KBM-7 (cell line): ENCODE results near the gene USP46.

Experiments
- DNase-seq: peaks from one replicate; pipeline ENCODE4 v3.0.0-alpha.2; 2015
- in situ Hi-C: fragments of 300-500 bp; cut with MboI; formaldehyde crosslinking; loops from 2 replicates; pipeline ENCODE4 v1.14.3; 2020; ENCODE audit warnings: low sequenced_read_pairs, low pct_unique_long_range_greater_than_20kb, mixed read lengths

USP46 gene, protein sequence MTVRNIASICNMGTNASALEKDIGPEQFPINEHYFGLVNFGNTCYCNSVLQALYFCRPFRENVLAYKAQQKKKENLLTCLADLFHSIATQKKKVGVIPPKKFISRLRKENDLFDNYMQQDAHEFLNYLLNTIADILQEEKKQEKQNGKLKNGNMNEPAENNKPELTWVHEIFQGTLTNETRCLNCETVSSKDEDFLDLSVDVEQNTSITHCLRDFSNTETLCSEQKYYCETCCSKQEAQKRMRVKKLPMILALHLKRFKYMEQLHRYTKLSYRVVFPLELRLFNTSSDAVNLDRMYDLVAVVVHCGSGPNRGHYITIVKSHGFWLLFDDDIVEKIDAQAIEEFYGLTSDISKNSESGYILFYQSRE

GRCh38 chr4:52659001-52659721, at the start of gene USP46:
Gene USP46 (minus strand): TSS chr4:52659301. CDS start chr4:52659150, 151 bp downstream.
- DNase-seq = peak; percentile 65
- in situ Hi-C loops = no loop called here

- no peak for DNase-seq
- in situ Hi-C loops = no loop called here
Measured at GRCh38 chr4:52704661-52705060, 45.6 kb upstream of the USP46 start.

GRCh38 chr4:52704133-52704532, 45.0 kb upstream of the USP46 start:
- no peak for DNase-seq
- in situ Hi-C loops = no loop called here

DNA sequence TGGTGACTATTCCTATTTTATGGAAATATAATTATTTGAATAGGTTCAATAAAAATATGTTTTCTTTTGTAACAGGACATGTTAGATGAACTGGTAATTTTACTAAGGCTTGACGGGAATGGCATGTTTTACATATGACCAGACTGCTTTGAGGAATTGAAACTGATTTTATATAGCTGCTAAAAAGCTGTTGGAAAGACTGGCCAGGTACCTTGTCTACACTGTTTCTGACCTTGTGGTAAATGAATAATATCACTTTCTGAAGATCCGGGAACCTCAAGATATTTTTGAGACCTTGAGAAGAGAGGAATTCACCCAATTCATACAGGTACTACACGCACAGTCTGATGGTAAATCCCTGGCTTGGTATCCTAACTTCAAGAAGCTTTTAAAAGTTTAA, 42.1 kb upstream of the USP46 start:
- no peak for DNase-seq
- in situ Hi-C loops = no loop called here

DNA sequence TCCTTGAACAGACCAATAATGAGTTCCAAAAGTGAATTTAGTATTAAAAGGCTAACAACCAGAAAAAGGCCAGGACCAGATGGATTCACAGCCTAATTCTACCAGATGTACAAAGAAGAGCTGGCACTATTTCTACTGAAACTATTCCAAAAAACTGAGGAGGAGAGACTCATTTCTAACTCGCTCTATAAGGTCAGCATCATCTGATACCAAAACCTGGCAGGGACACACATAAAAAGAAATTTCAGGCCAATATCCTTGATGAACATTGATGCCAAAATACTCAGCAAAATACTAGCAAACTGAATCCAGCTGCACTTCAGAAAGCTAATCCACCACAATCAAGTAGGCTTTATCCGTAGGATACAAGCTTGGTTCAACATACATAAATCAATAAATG, 35.8 kb upstream of the USP46 start:
- in situ Hi-C loops = no loop called here
- DNase-seq = no peak

GRCh38 chr4:52693492-52693891, 34.4 kb upstream of the USP46 start:
- in situ Hi-C loops = no loop called here
- DNase-seq = no peak

- in situ Hi-C loops = no loop called here
- no peak for DNase-seq
Measured at GRCh38 chr4:52689096-52689495, 30.0 kb upstream of the USP46 start.

GRCh38 chr4:52687696-52688095, 28.6 kb upstream of the USP46 start:
- DNase-seq = no peak
- in situ Hi-C loops = no loop called here

DNA sequence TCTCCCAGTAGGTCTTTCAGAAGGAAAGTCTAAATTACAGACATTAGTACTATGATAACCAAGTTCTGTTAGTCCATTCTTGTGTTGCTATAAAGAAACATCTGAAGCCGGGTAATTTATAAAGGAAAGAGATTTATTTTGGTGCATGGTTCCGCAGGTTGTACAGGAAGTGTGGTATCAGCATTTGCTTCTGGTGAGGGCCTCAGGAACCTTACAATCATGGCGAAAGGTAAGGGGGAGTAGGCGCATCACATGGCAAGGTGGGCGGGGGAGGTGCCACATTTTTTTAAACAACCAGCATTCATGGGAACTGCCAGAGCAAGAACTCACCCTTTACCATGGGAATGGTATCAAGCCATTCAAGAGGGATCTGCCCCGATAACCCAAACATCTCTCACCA, 26.2 kb upstream of the USP46 start:
- in situ Hi-C loops = no loop called here
- no peak for DNase-seq

DNA sequence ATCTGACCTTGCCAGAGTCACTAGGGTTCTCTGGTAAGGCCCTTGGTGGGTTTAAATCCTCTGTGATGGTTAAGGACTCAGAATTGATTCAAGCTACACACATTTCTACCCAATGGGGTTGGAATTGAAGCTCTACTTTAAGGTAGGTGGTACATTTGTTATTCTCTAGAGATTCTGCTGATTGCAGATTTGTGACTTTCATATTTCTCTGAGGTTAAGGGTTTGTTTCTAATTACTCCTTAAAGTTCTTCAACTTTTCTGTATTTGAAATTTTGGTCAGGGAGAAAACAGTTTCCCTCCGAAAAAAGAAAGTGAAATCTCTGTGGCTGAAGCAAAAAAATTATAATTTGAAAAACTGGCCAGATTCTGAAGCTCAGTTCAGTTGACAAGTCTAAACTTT, 25.8 kb upstream of the USP46 start:
- in situ Hi-C loops = no loop called here
- DNase-seq = no peak

GRCh38 chr4:52680381-52680780, 21.3 kb upstream of the USP46 start:
- in situ Hi-C loops = no loop called here

GRCh38 chr4:52676536-52676935, 17.4 kb upstream of the USP46 start:
- no peak for DNase-seq
- in situ Hi-C loops = no loop called here

More at GRCh38 chr4:52680381-52680780, 21.3 kb upstream of the USP46 start:
- DNase-seq = no peak

DNA sequence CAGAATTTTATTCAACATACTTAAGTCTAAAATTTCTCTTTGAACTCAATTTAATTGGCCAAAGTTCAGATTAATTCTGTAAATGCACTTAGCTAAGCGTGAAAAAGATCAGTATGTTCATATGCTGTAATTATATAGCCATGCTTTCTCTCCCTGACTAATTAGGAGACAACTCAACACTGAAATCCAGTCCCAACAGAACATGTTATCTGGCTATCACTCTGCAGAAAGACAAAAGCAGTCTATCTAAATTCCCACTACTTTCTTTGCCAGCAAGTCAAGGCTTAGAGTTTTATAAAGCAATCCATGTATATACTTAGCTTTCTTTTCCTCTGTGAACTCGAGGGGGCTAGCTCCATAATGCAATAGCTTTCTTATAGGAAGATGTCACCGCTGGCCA, 16.0 kb upstream of the USP46 start:
- in situ Hi-C loops = no loop called here
- DNase-seq = no peak

GRCh38 chr4:52670739-52671138, 11.6 kb upstream of the USP46 start:
- DNase-seq = no peak
- in situ Hi-C loops = no loop called here

- in situ Hi-C loops = no loop called here
- no peak for DNase-seq
Measured at GRCh38 chr4:52670121-52670520, 11.0 kb upstream of the USP46 start.

DNA sequence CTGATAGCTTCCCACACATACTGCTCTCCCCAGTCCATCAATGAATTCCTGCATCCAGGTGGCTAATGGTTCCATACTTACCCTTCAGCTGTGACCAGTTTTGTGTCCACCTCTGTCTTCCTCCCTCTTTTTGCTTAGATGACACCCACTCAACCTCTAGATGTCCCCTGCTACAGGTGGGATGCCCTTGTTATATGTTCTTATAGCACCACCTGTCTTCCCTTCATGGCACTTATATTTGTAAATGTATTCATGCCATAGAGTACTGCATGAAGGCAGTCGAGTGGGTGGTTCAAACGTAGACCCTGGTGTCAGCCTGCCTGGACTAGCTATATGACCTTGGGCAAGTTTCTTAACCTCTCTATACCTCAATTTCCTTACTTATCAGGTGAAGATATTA, 6.5 kb upstream of the USP46 start:
- DNase-seq = peak; percentile 42
- in situ Hi-C loops = no loop called here

DNA sequence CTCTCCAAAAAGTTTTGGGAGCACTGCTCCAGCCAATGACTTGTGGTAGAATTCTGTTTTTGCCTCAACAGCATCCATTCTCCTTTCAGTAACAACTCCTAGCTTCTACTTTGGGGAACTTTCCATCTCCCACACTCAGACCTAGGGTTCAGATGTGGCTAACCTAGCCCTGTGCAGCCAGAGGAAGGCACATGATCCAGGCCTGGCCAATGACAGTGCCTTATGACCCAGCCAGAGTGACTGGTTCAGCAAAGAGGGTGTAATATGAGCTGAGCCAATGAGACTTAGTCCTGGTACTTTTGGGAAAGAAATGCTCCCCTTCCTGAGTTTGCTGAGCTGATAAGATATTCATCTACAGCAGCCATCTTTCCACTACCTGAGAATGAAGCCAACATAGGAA, 5.4 kb upstream of the USP46 start:
- DNase-seq = no peak
- in situ Hi-C loops = no loop called here

- DNase-seq = no peak
- in situ Hi-C loops = no loop called here
Measured at GRCh38 chr4:52661966-52662690, 3.0 kb upstream of the USP46 start.

GRCh38 chr4:52660643-52661042, 1.5 kb upstream of the USP46 start:
- DNase-seq = no peak
- in situ Hi-C loops = no loop called here

DNA sequence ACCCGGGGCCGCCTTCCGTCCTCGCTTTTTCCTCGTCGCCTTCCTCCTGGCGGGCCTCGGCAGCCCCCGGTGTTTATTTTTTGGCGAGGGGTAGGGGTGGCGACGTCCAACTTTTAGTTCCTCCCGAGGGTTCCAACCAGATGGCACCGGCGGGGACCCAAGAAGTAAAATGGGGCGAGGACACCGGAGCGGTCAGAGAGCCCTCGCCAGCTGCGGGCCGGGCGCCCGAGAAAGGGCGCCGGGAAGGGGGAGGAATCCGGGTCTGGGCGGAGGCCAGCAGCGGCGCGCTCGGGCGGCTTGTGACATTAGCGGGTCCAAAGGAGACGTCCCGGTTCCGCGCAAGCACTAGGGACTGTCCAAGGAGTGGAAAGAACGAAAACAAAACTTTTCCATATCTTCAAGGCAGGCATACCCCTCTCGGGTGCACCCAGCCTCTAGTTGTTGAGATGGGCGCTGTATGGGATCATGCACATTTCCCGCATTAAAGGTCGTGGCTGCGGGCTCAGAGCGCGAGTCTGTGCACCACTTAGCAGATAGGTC, 691 bp upstream of the USP46 start:
- in situ Hi-C loops = no loop called here
- DNase-seq = peak; percentile 48
